IMR-90 (cell line): Measurements from ENCODE around the gene PRSS8. TPM values are rescaled to one million over a fixed set of nuclear protein-coding genes. Genes with fewer than 3 reads are reported as not detected.

ENCODE experiments used
- ATAC-seq: fragments of 200-7000 bp; cut with Tn5 transposase; 2 replicates; pipeline ENCODE4 v1.9.1; 2020; ENCODE audit warnings: low read depth, mild to moderate bottlenecking, moderate library complexity
- BruUV-seq: library from RNA; stranded (reverse); fragments of 400-500 nt; replicated peaks from 2 replicates; lab custom pipeline; 2021; lab: Mats Ljungman, UMichigan
- CTCF ChIA-PET: fragments of 300-600 bp; formaldehyde crosslinking; extraction: SDS; loops from one replicate; lab custom pipeline; 2021; ENCODE audit warnings: antibody characterized with exemption; lab: Yijun Ruan, JAX
- POLR2A ChIA-PET: fragments of 300-600 bp; sonication (Branson Sonifier 250); formaldehyde crosslinking; loops from one replicate; lab custom pipeline; 2022; ENCODE audit warnings: antibody characterized with exemption; ENCODE audit not compliant: unreplicated experiment; lab: Charles Lee
- DNase-seq: peaks from one replicate; pipeline ENCODE4 v3.0.0; 2013
- H2AFZ ChIP-seq: replicated peaks from 2 replicates; pipeline ENCODE3; 2013; ENCODE audit warnings: low read length, mild to moderate bottlenecking; ENCODE audit not compliant: poor library complexity
- H2AK5ac ChIP-seq: 2 replicates; pipeline ENCODE4 v1.6.1; 2013; ENCODE audit warnings: low read depth, low read length, inconsistent platforms
- H2AK9ac ChIP-seq: replicated peaks from 2 replicates; pipeline ENCODE3; 2013; ENCODE audit warnings: mild to moderate bottlenecking, low read depth, low read length, moderate library complexity; ENCODE audit not compliant: poor library complexity
- H2BK120ac ChIP-seq: 2 replicates; pipeline ENCODE4 v1.6.1; 2013; ENCODE audit warnings: low read depth, low read length, inconsistent platforms
- H2BK15ac ChIP-seq: 3 replicates; pipeline ENCODE4 v1.6.1; 2013; ENCODE audit warnings: low read depth, low read length, inconsistent platforms
- H2BK20ac ChIP-seq: 2 replicates; pipeline ENCODE4 v1.6.1; 2013; ENCODE audit warnings: low read depth, mild to moderate bottlenecking, inconsistent platforms, low read length, moderate library complexity
- H2BK5ac ChIP-seq: 2 replicates; pipeline ENCODE4 v1.6.1; 2013; ENCODE audit warnings: mild to moderate bottlenecking, low read depth, low read length, inconsistent platforms; ENCODE audit not compliant: poor library complexity, severe bottlenecking
- H3K14ac ChIP-seq: replicated peaks from 2 replicates; pipeline ENCODE4 v1.6.1; 2013; ENCODE audit warnings: low read depth, low read length, inconsistent platforms
- H3K18ac ChIP-seq: 2 replicates; pipeline ENCODE4 v1.6.1; 2013; ENCODE audit warnings: low read depth, low read length, control low read depth
- H3K23ac ChIP-seq: 2 replicates; pipeline ENCODE4 v1.6.1; 2013; ENCODE audit warnings: low read depth, low read length, inconsistent platforms
- H3K27ac ChIP-seq: 2 replicates; pipeline ENCODE4 v1.5.1; 2013; ENCODE audit warnings: mild to moderate bottlenecking, control low read depth, low read length; ENCODE audit not compliant: insufficient read depth
- H3K27me3 ChIP-seq: 2 replicates; pipeline ENCODE4 v1.6.1; 2013; ENCODE audit warnings: low read length; ENCODE audit not compliant: control insufficient read depth, insufficient read depth
- H3K36me3 ChIP-seq: 2 replicates; pipeline ENCODE4 v1.6.1; 2013; ENCODE audit warnings: low read length, mixed read lengths; ENCODE audit not compliant: control insufficient read depth, insufficient read depth
- H3K4ac ChIP-seq: 2 replicates; pipeline ENCODE4 v1.6.1; 2013; ENCODE audit warnings: low read depth, low read length, inconsistent platforms
- H3K4me1 ChIP-seq: 2 replicates; pipeline ENCODE4 v1.6.1; 2013; ENCODE audit warnings: low read length, mixed read lengths; ENCODE audit not compliant: control insufficient read depth, insufficient read depth
- H3K4me2 ChIP-seq: 2 replicates; pipeline ENCODE4 v1.6.1; 2013; ENCODE audit warnings: low read depth, mild to moderate bottlenecking, control low read depth, low read length, moderate library complexity
- H3K4me3 ChIP-seq: 2 replicates; pipeline ENCODE4 v1.5.1; 2013; ENCODE audit warnings: low read depth, mild to moderate bottlenecking, control low read depth, low read length, moderate library complexity; ENCODE audit not compliant: insufficient read depth
- H3K56ac ChIP-seq: 2 replicates; pipeline ENCODE4 v1.6.1; 2013; ENCODE audit warnings: low read length, inconsistent platforms; ENCODE audit not compliant: insufficient read depth; ENCODE audit errors: extremely low read depth
- H3K79me1 ChIP-seq, 2 experiments: 2 replicates each; pipeline ENCODE4 v1.6.1; 2013; ENCODE audit warnings: low read length in 2 of 2, inconsistent platforms in 1 of 2, low read depth in 1 of 2
- H3K9ac ChIP-seq: 2 replicates; pipeline ENCODE4 v1.6.1; 2013; ENCODE audit warnings: low read depth, low read length, control low read depth
- H3K9me1 ChIP-seq: 2 replicates; pipeline ENCODE4 v1.6.1; 2013; ENCODE audit warnings: low read length, inconsistent platforms; ENCODE audit not compliant: insufficient read depth
- H3K9me3 ChIP-seq: 2 replicates; pipeline ENCODE4 v1.6.1; 2013; ENCODE audit warnings: low read length; ENCODE audit not compliant: control insufficient read depth, insufficient read depth
- H4K20me1 ChIP-seq: 2 replicates; pipeline ENCODE4 v1.6.1; 2013; ENCODE audit warnings: low read length, inconsistent platforms; ENCODE audit not compliant: insufficient read depth
- H4K5ac ChIP-seq: 2 replicates; pipeline ENCODE4 v1.6.1; 2013; ENCODE audit warnings: mild to moderate bottlenecking, low read depth, low read length, control low read depth
- H4K8ac ChIP-seq, 2 experiments: 2 replicates each; pipeline ENCODE4 v1.6.1; 2013; ENCODE audit warnings: low read depth in 2 of 2, low read length in 2 of 2, control low read depth in 1 of 2, inconsistent platforms in 1 of 2
- H4K91ac ChIP-seq: 2 replicates; pipeline ENCODE4 v1.6.1; 2013; ENCODE audit warnings: low read depth, low read length, inconsistent platforms; ENCODE audit not compliant: insufficient read depth
- FOS ChIP-seq: fragments of 150-350 bp; IDR thresholded peaks from 2 replicates; pipeline ENCODE4 v1.6.1; 2016; ENCODE audit warnings: low read depth, low read length
- MAFK ChIP-seq: IDR thresholded peaks from 2 replicates; pipeline ENCODE4 v1.6.1; 2012; ENCODE audit warnings: low read depth, low read length, improper control_type of control experiment
- MAZ ChIP-seq: IDR thresholded peaks from 2 replicates; pipeline ENCODE4 v1.6.1; 2012; ENCODE audit warnings: low read depth, mild to moderate bottlenecking, low read length, improper control_type of control experiment, moderate library complexity, borderline replicate concordance
- MXI1 ChIP-seq: IDR thresholded peaks from 2 replicates; pipeline ENCODE4 v1.6.1; 2012; ENCODE audit warnings: low read depth, mild to moderate bottlenecking, low read length, moderate library complexity, borderline replicate concordance
- WGBS, 2 experiments: methylation state at CpG; one replicate each; pipeline versions ENCODE4 v1.1.5 to v1.1.7; 2013; ENCODE audit warnings: missing lambda C conversion rate in 2 of 2; ENCODE audit not compliant: insufficient read length in 1 of 2; ENCODE audit errors: extremely low coverage in 2 of 2; 5-methylcytosine and 5-hydroxymethylcytosine counted together
- dilution Hi-C: fragments of 300-500 bp; cut with HindIII; formaldehyde crosslinking; loops from one replicate; pipeline ENCODE4 v1.14.3; 2018; ENCODE audit warnings: low sequenced_read_pairs; ENCODE audit not compliant: unreplicated experiment
- in situ Hi-C: fragments of 300-500 bp; cut with MboI; formaldehyde crosslinking; loops from 3 replicates; pipeline ENCODE4 v1.14.3; 2019; ENCODE audit warnings: low sequenced_read_pairs, inconsistent platforms, mixed read lengths
- intact Hi-C: fragments of 100-400 bp; cut with micrococcal nuclease; formaldehyde crosslinking; loops from 2 replicates; pipeline ENCODE4 v1.10.0; 2022
- polyA plus RNA-seq, 3 experiments: library from polyadenylated mRNA; depleted of rRNA; stranded (reverse); fragments of >200 nt; gene quantifications; 2 replicates each; pipeline ENCODE4 v1.2.3, GENCODE V29; 2012; ENCODE audit warnings: low replicate concordance in 1 of 3
- total RNA-seq: library from RNA; depleted of rRNA; stranded (reverse); fragments of >200 nt; gene quantifications from 2 replicates; pipeline ENCODE4 v1.2.3, GENCODE V29; 2012
- TF ChIP-seq, protein P1 (sequence below): conservative IDR thresholded peaks from 2 replicates; pipeline ENCODE4 v1.5.1; 2012; ENCODE audit warnings: mild to moderate bottlenecking, low read depth, low read length, improper control_type of control experiment
- TF ChIP-seq, protein P2 (sequence below): fragments of 150-350 bp; IDR thresholded peaks from 2 replicates; pipeline ENCODE4 v1.6.1; 2017; ENCODE audit warnings: mild to moderate bottlenecking, antibody characterized with exemption, low read length, low read depth

PRSS8 gene
- total and polyA plus RNA-seq, 2 of the 4 experiments (the other 2 are of a cell fraction): not detected

DNA sequence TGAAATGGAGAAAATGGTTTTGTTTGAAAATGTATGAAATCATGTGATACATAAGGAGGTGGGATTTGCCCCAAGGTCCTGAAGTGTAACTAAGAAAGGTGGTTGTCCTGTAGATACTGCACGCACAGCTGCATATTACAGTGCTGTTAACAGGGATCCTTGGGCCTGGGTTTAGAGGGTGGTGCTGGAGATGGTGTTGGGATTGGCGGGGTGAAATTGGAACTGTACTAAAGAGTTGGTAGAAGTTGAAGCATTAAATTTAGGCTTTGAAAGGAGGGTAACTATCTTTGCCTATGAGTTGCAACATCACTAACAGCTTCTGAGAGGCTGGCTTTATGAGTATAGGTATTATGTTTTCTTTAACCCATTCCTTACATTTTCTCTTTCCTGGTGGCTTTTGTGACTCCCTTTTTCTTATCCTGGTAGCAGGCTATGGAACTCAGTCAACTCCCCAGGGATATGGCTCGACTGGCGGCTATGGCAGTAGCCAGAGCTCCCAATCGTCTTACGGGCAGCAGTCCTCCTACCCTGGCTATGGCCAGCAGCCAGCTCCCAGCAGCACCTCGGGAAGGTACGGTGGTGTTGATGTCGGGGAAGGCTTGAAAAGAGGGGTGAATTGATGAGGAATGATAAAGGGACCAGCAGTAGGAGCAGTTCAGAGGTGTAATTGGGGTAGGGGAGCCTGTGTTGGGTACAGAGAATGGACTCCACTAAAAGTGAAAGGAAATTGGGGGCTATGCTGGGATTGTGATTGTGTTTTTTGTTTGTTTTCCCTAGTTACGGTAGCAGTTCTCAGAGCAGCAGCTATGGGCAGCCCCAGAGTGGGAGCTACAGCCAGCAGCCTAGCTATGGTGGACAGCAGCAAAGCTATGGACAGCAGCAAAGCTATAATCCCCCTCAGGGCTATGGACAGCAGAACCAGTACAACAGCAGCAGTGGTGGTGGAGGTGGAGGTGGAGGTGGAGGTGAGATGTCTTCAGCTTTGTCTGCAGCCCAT, 48.2 kb upstream of the PRSS8 start (continued):
- no peak for TF ChIP-seq FOS

DNA sequence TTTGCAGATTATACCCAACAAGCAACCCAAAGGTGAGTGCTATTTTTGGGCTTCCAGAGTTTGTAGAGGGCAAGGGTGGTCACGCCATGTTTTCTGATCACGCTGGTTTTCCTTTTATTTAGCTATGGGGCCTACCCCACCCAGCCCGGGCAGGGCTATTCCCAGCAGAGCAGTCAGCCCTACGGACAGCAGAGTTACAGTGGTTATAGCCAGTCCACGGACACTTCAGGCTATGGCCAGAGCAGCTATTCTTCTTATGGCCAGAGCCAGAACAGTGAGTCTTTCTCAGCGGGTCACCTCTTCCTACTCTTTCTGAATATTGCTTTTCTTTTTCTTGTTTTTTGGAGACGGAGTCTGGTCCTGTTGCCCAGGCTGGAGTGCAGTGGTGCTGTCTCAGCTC, 46.9 kb upstream of the PRSS8 start:
- Histone ChIP-seq H3K18ac (no peak overlapping the region), H4K5ac (no peak overlapping the region), H3K4me3 (peak overlapping the region; percentile 69), H2AK5ac (no peak overlapping the region), H3K36me3 (peaks cover 52% of the 10 kb centered on the region), H3K23ac (peak overlapping the region; percentile 58), H4K91ac (no peak overlapping the region), H2AFZ (peak overlapping the region; percentile 57), H3K56ac (no peak overlapping the region), H4K8ac (no peak overlapping the region), H2BK120ac (peak overlapping the region; percentile 65; the same call in 1 of the 2 replicates), H4K20me1 (peaks cover 78% of the 10 kb centered on the region), H2BK15ac (no peak overlapping the region), H3K14ac (0 out of 2 replicates have a peak overlapping the region, but pooled peaks have one; percentile 11), H3K27ac (no peak overlapping the region), H2AK9ac (no peak overlapping the region), H3K4me2 (peak overlapping the region; percentile 81), H3K9me3 (no peaks in the 10 kb centered on the region), H3K9me1 (peaks cover 11% of the 10 kb centered on the region), H3K27me3 (no peaks in the 10 kb centered on the region), H2BK20ac (no peak overlapping the region), H3K4ac (no peak overlapping the region), H2BK5ac (no peak overlapping the region), H3K4me1 (peaks cover 6% of the 10 kb centered on the region; the same call in 1 of the 2 replicates), H3K9ac (peak overlapping the region; percentile 42), H3K79me1 (peaks cover 21 to 61% of the 10 kb centered on the region in 2 experiments)
- BruUV-seq: no TSS peak
- ATAC-seq (no peak), DNase-seq (no peak)
- dilution Hi-C loops: no loop called here
- intact Hi-C loops: loop anchor here (10.0 kb wide), 1 partner anchor 692 kb away; the partner anchor contains the start of gene ZNF267
- TF ChIP-seq MAZ (no peak), MXI1 (no peak), MAFK (no peak)
- TF ChIP-seq, protein P1, sequence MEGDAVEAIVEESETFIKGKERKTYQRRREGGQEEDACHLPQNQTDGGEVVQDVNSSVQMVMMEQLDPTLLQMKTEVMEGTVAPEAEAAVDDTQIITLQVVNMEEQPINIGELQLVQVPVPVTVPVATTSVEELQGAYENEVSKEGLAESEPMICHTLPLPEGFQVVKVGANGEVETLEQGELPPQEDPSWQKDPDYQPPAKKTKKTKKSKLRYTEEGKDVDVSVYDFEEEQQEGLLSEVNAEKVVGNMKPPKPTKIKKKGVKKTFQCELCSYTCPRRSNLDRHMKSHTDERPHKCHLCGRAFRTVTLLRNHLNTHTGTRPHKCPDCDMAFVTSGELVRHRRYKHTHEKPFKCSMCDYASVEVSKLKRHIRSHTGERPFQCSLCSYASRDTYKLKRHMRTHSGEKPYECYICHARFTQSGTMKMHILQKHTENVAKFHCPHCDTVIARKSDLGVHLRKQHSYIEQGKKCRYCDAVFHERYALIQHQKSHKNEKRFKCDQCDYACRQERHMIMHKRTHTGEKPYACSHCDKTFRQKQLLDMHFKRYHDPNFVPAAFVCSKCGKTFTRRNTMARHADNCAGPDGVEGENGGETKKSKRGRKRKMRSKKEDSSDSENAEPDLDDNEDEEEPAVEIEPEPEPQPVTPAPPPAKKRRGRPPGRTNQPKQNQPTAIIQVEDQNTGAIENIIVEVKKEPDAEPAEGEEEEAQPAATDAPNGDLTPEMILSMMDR: no peak
- TF ChIP-seq, protein P2, sequence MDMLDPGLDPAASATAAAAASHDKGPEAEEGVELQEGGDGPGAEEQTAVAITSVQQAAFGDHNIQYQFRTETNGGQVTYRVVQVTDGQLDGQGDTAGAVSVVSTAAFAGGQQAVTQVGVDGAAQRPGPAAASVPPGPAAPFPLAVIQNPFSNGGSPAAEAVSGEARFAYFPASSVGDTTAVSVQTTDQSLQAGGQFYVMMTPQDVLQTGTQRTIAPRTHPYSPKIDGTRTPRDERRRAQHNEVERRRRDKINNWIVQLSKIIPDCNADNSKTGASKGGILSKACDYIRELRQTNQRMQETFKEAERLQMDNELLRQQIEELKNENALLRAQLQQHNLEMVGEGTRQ: no peak
- WGBS, 2 experiments: 0% methylated on average over 1 of the region's 7 CpGs; no CpG with 5 or more reads in 1 of the 2 experiments
- ChIA-PET CTCF (no interaction called here), POLR2A (interaction anchor here (0.5 kb wide), 1 partner anchor 160 kb away, joined by 6 read pairs; no protein-coding TSS in a partner anchor)
- in situ Hi-C loops: no loop called here
